AG09319 (cell line): ENCODE measurements around the gene ELMO1.

Experiments
- DNase-seq: peaks from one replicate; pipeline ENCODE4 v3.0.0-alpha.2; 2010; ENCODE audit warnings: low read depth; ENCODE audit errors: extremely low read depth
- TF ChIP-seq, protein P1 (sequence below): IDR thresholded peaks from 2 replicates; pipeline ENCODE4 v1.5.1; 2011; ENCODE audit warnings: low read depth, mild to moderate bottlenecking, inconsistent platforms, low read length, moderate library complexity

Gene ELMO1

DNA sequence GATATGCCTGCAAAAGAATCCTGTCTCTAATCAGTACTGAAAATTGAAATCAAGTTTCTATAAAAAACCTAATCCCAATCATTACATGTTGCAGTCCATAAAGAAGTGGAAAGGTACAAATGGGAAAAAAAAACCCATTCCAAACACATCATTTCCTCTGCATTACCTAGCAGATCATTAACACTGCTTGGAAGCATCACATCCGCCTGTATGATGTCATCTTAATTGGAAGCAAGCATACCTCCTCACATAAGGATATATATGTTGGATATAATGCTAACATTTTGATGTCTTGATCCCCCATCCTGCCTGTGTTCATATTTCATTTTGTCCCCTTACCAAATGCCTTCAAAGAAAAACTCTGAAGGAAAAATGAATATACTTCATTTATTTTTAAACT is 483.0 kb downstream of the ELMO1 start:
- no peak for DNase-seq
- TF ChIP-seq, protein P1, sequence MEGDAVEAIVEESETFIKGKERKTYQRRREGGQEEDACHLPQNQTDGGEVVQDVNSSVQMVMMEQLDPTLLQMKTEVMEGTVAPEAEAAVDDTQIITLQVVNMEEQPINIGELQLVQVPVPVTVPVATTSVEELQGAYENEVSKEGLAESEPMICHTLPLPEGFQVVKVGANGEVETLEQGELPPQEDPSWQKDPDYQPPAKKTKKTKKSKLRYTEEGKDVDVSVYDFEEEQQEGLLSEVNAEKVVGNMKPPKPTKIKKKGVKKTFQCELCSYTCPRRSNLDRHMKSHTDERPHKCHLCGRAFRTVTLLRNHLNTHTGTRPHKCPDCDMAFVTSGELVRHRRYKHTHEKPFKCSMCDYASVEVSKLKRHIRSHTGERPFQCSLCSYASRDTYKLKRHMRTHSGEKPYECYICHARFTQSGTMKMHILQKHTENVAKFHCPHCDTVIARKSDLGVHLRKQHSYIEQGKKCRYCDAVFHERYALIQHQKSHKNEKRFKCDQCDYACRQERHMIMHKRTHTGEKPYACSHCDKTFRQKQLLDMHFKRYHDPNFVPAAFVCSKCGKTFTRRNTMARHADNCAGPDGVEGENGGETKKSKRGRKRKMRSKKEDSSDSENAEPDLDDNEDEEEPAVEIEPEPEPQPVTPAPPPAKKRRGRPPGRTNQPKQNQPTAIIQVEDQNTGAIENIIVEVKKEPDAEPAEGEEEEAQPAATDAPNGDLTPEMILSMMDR = no peak

- DNase-seq = no peak
- TF ChIP-seq, protein P1 = no peak
Observed at GRCh38 chr7:36964297-36964696, 484.4 kb downstream of the ELMO1 start.

DNA sequence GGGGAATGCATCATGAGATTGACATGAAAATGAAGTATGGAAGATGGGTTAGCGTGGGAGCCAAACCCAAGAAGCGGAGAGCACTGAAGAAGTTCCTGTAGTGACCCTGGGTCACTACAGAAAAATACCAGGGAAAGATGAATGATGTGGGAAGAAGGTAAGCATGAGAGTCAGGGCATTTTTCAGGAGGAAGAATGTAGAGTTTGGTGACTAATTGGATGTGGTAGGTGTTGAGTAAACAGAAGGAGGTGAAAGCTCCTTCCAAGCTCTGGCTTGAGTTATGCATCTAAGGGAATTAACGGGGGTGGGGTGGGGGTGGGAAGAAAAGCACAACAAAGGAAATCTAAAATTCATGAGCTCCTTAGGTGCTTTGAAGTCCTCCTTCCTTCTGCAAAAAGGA is 486.3 kb downstream of the ELMO1 start:
- TF ChIP-seq, protein P1 = no peak
- no peak for DNase-seq

DNA sequence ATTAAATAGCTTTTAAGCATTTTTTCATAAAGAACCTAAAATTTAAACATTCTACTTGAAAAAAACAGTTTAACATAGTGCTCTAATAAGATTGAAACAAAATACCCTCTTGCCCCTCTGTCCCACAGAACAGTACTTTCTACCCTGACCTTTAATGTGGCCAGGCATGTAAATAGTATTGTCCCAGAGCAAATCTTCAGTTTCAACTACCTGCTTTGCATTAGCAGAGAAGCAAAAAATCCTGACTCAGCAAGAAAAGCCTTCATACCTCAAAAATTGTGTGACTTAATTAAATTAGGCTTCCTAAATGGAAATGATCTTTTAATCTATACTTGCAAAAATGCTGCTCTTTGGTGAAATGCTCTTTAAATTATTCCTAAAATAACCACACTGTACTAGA is 487.0 kb downstream of the ELMO1 start:
- TF ChIP-seq, protein P1 = no peak
- DNase-seq = no peak

DNA sequence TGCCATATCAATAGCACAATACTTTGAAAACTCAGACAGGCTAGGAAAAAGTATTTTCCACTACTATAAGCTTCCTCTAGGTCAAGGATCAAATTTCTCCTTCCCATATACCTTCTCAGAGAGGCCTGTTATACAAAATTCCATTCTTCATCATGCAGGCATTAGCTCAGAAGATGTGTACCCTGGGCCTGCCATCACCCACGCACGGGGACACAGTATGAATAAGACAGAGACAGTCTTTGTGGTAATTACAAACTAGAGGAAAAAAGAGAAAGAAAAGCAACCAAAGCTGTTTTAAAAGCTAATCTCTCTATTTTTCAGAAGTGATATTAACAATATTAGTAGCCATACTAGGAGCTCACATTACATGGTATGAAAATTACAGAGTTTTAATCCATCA is 487.6 kb downstream of the ELMO1 start:
- TF ChIP-seq, protein P1 = no peak
- no peak for DNase-seq

- no peak for DNase-seq
- TF ChIP-seq, protein P1 = no peak
Observed at GRCh38 chr7:36960105-36960504, 488.6 kb downstream of the ELMO1 start.

DNA sequence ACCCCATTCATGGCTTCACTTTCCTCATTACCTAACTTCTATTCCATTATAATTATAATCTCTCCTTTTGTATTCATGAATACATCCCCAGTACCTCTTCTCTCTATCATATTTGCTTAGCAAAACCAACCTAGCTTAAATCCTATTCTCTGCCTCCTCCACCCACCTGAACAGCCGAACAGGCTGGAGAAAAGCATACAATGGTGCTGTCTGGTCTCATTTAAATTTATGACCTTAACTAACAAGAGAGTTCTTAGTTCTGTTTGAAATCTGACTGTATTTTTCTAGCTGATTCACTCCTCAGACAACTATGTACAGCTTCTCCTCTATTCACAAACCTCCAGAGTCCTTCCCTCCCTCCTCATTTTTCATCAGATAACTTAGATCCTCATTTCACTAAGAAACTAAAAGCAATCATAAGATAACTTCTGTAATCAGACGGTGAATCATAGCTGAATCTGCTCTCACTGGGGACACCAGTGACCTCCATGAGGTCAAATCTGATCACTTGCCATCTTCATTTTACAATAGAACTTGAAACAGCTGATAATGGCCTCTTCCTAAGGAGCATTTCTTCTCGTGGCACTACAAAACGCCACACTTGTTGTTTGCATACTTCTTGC is 490.4 kb downstream of the ELMO1 start:
- TF ChIP-seq, protein P1 = no peak
- no peak for DNase-seq
